Body of pancreas (tissue), 4 donors: ENCODE measurements around the gene C9orf85. TPM values are rescaled to one million over a fixed set of nuclear protein-coding genes. Genes with fewer than 3 reads are reported as not detected.

Experiments used
- ATAC-seq: fragments of 150-250 bp; one replicate; pipeline ENCODE4 v1.9.1; 2016
- DNase-seq, 4 donors: peaks; one replicate each; pipeline ENCODE4 v3.0.0-alpha.2; 2019
- H3K27ac ChIP-seq, 4 donors: fragments of 200-600 bp; sonication (generic); 1 replicate in 3 of 4; 2 replicates in 1 of 4; pipeline versions ENCODE4 v1.5.1 to v1.6.1; 2016 to 2019; ENCODE audit warnings: mild to moderate bottlenecking in 1 of 4, mixed read lengths in 1 of 4, moderate library complexity in 1 of 4
- H3K27me3 ChIP-seq, 2 donors: fragments of 200-600 bp; sonication (generic); one replicate each; pipeline ENCODE4 v1.6.0; 2016; ENCODE audit warnings: mild to moderate bottlenecking in 1 of 2
- H3K36me3 ChIP-seq, 2 donors: fragments of 200-600 bp; sonication (generic); replicated peaks in 1 of 2; 2 replicates each; pipeline ENCODE4 v1.5.1; 2016; ENCODE audit warnings: low read depth in 2 of 2; ENCODE audit not compliant: insufficient read depth in 1 of 2
- H3K4me1 ChIP-seq: fragments of 200-600 bp; sonication (generic); one replicate; pipeline ENCODE4 v1.6.0; 2016
- H3K4me3 ChIP-seq, 2 donors: fragments of 200-600 bp; sonication (generic); 1 replicate in 1 of 2; 2 replicates in 1 of 2; pipeline ENCODE4 v1.5.1; 2016 to 2019
- H3K9me3 ChIP-seq, 3 donors: fragments of 200-600 bp; sonication (generic); 1 replicate in 2 of 3; 2 replicates in 1 of 3; pipeline ENCODE4 v1.5.1; 2016
- POLR2A ChIP-seq, 3 donors: fragments of 450-650 bp; IDR thresholded peaks; one replicate each; pipeline ENCODE4 v1.6.1; 2016; ENCODE audit warnings: antibody characterized with exemption in 3 of 3, mild to moderate bottlenecking in 2 of 3
- WGBS, 2 donors: methylation state at CpG; one replicate each; pipeline ENCODE4 v1.1.5; 2017; 5-methylcytosine and 5-hydroxymethylcytosine counted together
- intact Hi-C: fragments of 100-400 bp; cut with DNase I; formaldehyde crosslinking; loops from one replicate; pipeline ENCODE4 v1.15.1; 2023
- total RNA-seq, 2 donors: library from RNA; depleted of rRNA; stranded (reverse); fragments of >200 nt; gene quantifications; one replicate each; pipeline ENCODE4 v1.1.0, GENCODE V29; 2016
- TF ChIP-seq, protein P1 (sequence below), 7 experiments: fragments of 450-650 bp in 4 of 7; fragments of 200-600 bp in 3 of 7; sonication (generic) in 3 of 7; IDR thresholded peaks; one replicate each; pipeline ENCODE4 v1.5.1; 2016 to 2019; ENCODE audit warnings: antibody characterized with exemption in 7 of 7

C9orf85 gene
- total RNA-seq, 2 donors from 2014 or later, result 6.0 to 6.6 TPM

DNA sequence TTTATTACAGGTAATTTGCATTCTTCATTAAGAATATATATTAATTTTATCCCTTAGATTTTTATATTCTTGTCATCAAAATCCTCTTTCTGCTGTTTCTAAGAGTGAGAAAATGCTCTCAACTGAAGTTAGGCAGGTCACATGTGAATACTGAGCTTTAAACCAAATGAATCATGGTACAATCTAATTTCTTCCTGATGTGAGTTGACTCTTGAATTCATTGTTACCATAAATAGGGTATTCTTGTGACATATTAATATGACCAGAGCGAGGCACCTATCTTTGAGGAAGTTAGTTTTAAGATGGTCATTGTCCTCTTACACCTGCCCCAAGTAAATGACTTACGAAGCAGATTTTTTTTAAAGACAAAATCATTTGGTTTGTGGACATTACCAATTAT, 17.4 kb downstream of the C9orf85 start:
- no peaks in the 10 kb centered on the region for H3K9me3 ChIP-seq
- DNase-seq (no peak), ATAC-seq (no peak)
- no peak overlapping the region for H3K4me3 ChIP-seq
- H3K27me3 ChIP-seq, result no peaks in the 10 kb centered on the region
- peaks cover 8% of the 10 kb centered on the region for H3K4me1 ChIP-seq
- intact Hi-C loops, result no loop called here
- TF ChIP-seq, protein P1, sequence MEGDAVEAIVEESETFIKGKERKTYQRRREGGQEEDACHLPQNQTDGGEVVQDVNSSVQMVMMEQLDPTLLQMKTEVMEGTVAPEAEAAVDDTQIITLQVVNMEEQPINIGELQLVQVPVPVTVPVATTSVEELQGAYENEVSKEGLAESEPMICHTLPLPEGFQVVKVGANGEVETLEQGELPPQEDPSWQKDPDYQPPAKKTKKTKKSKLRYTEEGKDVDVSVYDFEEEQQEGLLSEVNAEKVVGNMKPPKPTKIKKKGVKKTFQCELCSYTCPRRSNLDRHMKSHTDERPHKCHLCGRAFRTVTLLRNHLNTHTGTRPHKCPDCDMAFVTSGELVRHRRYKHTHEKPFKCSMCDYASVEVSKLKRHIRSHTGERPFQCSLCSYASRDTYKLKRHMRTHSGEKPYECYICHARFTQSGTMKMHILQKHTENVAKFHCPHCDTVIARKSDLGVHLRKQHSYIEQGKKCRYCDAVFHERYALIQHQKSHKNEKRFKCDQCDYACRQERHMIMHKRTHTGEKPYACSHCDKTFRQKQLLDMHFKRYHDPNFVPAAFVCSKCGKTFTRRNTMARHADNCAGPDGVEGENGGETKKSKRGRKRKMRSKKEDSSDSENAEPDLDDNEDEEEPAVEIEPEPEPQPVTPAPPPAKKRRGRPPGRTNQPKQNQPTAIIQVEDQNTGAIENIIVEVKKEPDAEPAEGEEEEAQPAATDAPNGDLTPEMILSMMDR (IDR thresholded peaks at IDR 0.05), result no peak
- no peak for TF ChIP-seq POLR2A (IDR thresholded peaks at IDR 0.05)
- no peaks in the 10 kb centered on the region for H3K36me3 ChIP-seq
- WGBS, 2 donors, result 95 to 96% methylated on average over 2 of the region's 2 CpGs
- H3K27ac ChIP-seq, result no peak overlapping the region

DNA sequence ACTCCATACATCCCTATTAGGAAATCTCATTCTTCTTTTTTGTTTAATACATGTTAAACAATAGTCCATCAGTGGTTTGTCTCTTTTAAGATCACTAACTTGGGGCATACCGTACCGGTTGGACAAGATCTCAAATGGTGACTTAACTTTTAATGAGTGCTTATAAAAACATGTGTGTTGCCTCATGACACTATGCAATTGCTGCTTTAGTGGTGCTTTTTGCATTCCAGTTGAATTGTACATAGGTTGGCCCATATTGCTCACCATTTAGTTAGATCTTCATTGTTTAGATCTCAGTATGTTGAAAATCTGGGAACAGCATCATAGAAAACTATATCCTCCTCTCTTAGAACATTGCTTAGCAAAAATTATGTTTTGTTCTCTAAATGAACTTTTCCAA, 17.8 kb downstream of the C9orf85 start:
- Histone ChIP-seq H3K27me3 (no peaks in the 10 kb centered on the region), H3K36me3 (no peaks in the 10 kb centered on the region), H3K9me3 (no peaks in the 10 kb centered on the region), H3K4me1 (peaks cover 8% of the 10 kb centered on the region), H3K4me3 (no peak overlapping the region), H3K27ac (no peak overlapping the region)
- 78 to 85% methylated on average over 2 of the region's 2 CpGs for WGBS, 2 donors
- ATAC-seq (no peak), DNase-seq (no peak)
- intact Hi-C loops, result no loop called here
- no peak for TF ChIP-seq POLR2A (IDR thresholded peaks at IDR 0.05)
- TF ChIP-seq, protein P1 (IDR thresholded peaks at IDR 0.05), result no peak

DNA sequence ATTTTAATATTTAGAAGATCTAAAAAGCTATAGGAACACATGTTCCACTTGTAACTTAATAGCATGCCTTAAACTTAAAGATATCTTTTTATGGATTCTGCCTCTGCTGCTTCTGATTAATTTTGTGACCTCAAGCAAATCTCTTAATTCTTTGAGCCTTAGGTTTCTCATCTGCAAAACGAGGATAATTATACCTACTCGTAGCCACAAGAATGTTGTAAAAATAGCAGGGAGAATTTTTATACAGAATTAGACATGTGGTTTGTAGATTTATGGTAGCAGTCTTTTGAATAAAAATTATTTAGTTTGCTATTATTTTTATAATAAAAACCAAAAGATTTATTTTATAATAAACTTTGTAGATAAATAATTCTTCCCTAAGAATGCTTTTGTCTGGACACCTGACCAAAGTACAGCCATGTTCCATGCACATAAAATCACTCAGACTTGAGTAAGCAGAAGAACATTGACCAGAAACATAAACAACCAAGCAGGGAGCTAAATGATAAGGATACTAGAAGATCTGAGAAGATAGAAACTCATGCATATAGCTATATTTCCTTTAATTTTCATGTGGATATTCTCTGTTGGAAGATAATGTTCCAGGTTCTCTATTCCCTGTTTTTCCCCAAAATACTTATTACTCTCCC, 18.5 kb downstream of the C9orf85 start:
- DNase-seq (no peak), ATAC-seq (no peak)
- H3K9me3 ChIP-seq, result no peaks in the 10 kb centered on the region
- WGBS, 2 donors, result 78 to 90% methylated on average over 2 of the region's 2 CpGs
- peaks cover 8% of the 10 kb centered on the region for H3K4me1 ChIP-seq
- TF ChIP-seq POLR2A (IDR thresholded peaks at IDR 0.05), result no peak
- TF ChIP-seq, protein P1 (IDR thresholded peaks at IDR 0.05), result no peak
- intact Hi-C loops, result no loop called here
- no peaks in the 10 kb centered on the region for H3K36me3 ChIP-seq
- no peaks in the 10 kb centered on the region for H3K27me3 ChIP-seq
- H3K4me3 ChIP-seq, result no peak overlapping the region
- no peak overlapping the region for H3K27ac ChIP-seq

DNA sequence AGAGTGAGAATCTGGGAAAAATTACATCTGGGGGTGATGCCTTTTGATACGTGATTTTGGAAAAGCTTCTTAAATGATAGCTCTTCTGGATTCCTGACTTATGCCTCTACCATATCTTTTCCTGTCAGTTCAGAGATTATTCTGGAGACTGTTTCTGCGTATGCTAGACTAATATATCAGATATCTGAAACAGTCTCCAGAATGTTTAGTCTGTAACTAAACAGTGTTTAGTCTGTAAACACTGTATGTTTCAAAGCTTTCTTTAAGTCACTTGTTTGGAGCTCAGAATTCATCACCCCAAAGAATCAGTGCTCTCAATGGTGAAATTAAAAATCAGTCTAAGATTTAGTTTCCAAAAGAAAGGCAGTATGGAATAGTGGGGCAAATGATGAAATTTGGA, 19.7 kb downstream of the C9orf85 start:
- TF ChIP-seq, protein P1 (IDR thresholded peaks at IDR 0.05), result no peak
- TF ChIP-seq POLR2A (IDR thresholded peaks at IDR 0.05), result no peak
- peaks cover 8% of the 10 kb centered on the region for H3K4me1 ChIP-seq
- H3K27me3 ChIP-seq, result no peaks in the 10 kb centered on the region
- H3K27ac ChIP-seq, result no peak overlapping the region
- intact Hi-C loops, result no loop called here
- ATAC-seq (no peak), DNase-seq (no peak)
- H3K36me3 ChIP-seq, result no peaks in the 10 kb centered on the region
- H3K4me3 ChIP-seq, result no peak overlapping the region
- no peaks in the 10 kb centered on the region for H3K9me3 ChIP-seq
- WGBS, 2 donors, result 30 to 33% methylated on average over 2 of the region's 2 CpGs

DNA sequence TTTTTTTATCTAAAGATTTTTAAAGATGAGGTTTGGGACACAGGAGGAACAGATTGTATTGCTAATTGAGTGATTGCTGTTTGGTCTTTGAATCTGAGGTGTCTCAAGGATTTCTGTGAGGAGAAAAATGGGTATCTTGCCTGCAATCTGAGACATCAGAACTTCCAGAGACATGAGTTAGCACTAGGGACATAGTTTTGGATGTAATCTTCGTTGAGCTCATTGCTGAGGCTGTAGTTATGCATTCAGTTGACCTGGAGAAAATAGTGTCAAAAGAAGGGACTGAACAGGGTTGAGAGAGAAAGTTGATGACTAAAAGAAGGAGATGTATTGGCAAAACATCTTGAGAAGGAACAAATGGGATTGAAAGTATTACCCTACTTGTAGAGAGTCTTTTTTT, 24.6 kb downstream of the C9orf85 start:
- DNase-seq (no peak), ATAC-seq (no peak)
- TF ChIP-seq POLR2A (IDR thresholded peaks at IDR 0.05), result no peak
- TF ChIP-seq, protein P1 (IDR thresholded peaks at IDR 0.05), result no peak
- intact Hi-C loops, result no loop called here
- peaks cover under 1% of the 10 kb centered on the region for H3K4me1 ChIP-seq
- H3K9me3 ChIP-seq, result no peaks in the 10 kb centered on the region
- no peak overlapping the region for H3K27ac ChIP-seq
- WGBS, 2 donors, result 70 to 72% methylated on average over 1 of the region's 1 CpG
- H3K27me3 ChIP-seq, result no peaks in the 10 kb centered on the region
- no peaks in the 10 kb centered on the region for H3K36me3 ChIP-seq
- H3K4me3 ChIP-seq, result no peak overlapping the region
